Measurements from ENCODE around the gene NAPB.

Gene NAPB

DNA sequence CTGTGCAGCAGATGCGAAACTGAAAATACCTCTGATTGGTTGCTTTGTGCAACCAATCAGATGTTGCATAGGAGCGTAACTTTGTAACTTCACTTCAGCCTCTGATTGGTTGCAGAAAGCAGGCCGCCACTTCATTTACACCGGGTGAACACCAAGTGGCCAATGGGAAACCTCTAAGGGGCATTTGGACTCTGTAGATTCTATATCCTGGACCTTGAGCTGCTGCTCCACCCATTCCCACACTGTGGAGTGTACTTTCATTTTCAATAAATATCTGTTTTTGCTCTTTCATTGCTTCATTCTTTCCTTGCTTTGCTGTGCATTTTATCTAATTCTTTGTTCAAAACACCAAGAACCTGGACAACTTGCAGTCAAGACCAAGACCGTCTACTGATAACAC is 84.8 kb downstream of the NAPB start:
- DNase-seq (ENCODE audit: low spot score) = no peak
- in situ Hi-C loops (cut with MboI; ENCODE audit: low pct_unique_long_range_greater_than_20kb, low sequenced_read_pairs, unreplicated experiment) = loop anchor here (25.0 kb wide), 1 partner anchor 274 kb away; no protein-coding TSS in a partner anchor
- no peak for TF ChIP-seq CTCF (IDR thresholded peaks at IDR 0.05; ENCODE audit: extremely low read depth, insufficient read depth, missing control alignments)

DNA sequence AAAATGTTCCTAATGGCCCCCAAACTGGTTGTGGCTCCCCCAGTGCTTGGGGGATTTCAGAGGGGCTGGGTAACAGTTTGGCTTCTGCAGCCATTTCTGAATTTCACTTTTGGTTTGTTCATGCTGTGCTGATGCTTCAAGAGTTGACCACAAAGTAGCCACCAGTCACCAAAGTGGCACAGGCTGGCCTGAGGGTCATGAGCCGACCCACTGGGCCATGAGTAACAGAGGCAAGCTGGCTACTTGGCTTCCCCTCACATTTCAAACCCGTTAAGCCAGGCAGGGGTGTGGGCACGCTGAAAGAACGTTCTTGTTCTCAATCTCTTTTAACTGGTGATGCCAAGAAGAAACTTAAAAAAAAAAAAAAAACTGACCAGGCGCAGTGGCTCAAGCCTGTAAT is 85.8 kb downstream of the NAPB start:
- DNase-seq (ENCODE audit: low spot score) = no peak
- in situ Hi-C loops (cut with MboI; ENCODE audit: low pct_unique_long_range_greater_than_20kb, low sequenced_read_pairs, unreplicated experiment) = loop anchor here (25.0 kb wide), 1 partner anchor 273 kb away; no protein-coding TSS in a partner anchor
- no peak for TF ChIP-seq CTCF (IDR thresholded peaks at IDR 0.05; ENCODE audit: extremely low read depth, insufficient read depth, missing control alignments)

GRCh38 chr20:23334111-23334510 is 87.2 kb downstream of the NAPB start:
- DNase-seq (ENCODE audit: low spot score) = no peak
- no peak for TF ChIP-seq CTCF (IDR thresholded peaks at IDR 0.05; ENCODE audit: extremely low read depth, insufficient read depth, missing control alignments)
- in situ Hi-C loops (cut with MboI; ENCODE audit: low pct_unique_long_range_greater_than_20kb, low sequenced_read_pairs, unreplicated experiment) = loop anchor here (25.0 kb wide), 1 partner anchor 272 kb away; no protein-coding TSS in a partner anchor

- no peak for DNase-seq (ENCODE audit: low spot score)
- in situ Hi-C loops (cut with MboI; ENCODE audit: low pct_unique_long_range_greater_than_20kb, low sequenced_read_pairs, unreplicated experiment) = loop anchor here (25.0 kb wide), 1 partner anchor 270 kb away; no protein-coding TSS in a partner anchor
- TF ChIP-seq CTCF (IDR thresholded peaks at IDR 0.05; ENCODE audit: extremely low read depth, insufficient read depth, missing control alignments) = no peak
Observed at GRCh38 chr20:23332467-23332866, 88.8 kb downstream of the NAPB start.

DNA sequence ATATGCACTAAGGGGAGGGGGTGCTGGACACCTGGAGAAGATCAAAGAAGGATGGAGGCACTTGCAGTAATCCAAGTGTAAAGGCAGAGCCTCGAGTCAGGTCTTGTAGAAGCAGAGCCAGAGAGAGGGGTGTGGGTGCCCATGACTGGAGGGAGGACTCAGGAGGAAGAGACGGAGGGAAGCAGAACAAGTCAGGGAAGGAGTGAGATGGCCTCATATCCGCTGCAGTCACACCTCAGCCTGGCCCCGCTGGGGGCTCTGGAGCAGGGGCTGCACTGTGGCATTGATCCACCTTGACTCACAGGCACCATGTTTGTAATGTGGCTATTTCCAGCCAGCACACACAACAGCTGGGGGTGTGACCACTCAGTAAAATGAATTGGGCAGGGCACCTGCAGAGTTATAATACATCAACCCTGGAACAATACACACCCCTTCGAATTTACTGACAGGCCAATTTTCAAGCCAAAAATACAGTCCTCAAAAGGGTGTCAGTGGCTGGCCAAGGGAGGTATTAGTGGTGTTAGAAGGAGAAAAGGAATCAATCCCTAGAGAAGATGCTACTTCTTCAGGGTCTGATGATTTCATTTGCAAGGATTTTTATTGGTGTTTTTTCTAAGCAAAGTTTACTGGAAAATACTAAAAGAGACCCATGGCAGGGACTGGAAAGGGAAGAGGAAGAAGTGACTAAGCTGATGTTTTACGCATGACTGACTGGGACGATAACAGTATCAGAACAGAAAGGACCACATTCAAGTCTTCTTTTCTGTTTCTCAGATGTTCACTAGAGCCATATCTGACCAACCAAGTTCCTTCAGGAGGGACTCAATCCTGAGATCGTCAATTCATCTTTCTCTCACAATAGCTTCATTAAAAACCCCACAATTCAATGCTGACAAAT is 89.6 kb downstream of the NAPB start:
- DNase-seq (ENCODE audit: low spot score) = no peak
- no peak for TF ChIP-seq CTCF (IDR thresholded peaks at IDR 0.05; ENCODE audit: extremely low read depth, insufficient read depth, missing control alignments)
- in situ Hi-C loops (cut with MboI; ENCODE audit: low pct_unique_long_range_greater_than_20kb, low sequenced_read_pairs, unreplicated experiment) = loop anchor here (25.0 kb wide), 1 partner anchor 269 kb away; no protein-coding TSS in a partner anchor

DNA sequence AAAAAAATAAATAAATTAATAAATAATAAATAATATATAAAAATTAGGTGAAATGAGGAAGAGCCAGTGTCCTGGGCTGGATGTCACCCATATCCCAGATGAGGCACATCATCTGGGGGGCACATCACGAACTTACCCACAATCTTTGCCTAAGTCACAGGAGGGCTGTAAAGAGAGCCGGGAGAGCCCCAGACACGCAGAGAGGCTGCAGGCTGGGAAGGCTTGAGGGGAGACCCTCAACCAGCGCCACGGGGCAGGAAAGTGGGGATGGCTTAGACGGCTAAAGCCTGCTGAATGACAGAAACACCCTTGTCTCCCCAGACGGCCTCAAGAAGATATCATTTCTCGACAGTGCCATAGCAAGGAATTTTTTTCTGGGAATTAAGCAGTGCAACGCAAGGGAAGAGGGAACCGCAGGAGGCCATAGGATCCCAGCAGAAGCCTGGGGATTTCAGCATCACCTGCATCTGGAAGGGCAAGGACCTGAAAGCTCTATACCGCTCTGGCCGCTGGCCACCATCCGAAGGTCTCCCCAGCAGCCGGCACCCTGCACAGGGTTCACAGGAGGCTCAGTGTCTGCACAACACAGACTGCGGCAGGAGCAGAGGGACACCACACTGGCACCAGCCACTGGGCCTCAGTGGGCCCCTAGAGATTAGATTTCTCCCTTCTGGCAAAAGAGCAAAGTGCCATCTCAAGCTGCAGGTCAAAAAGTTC is 93.5 kb downstream of the NAPB start:
- in situ Hi-C loops (cut with MboI; ENCODE audit: low pct_unique_long_range_greater_than_20kb, low sequenced_read_pairs, unreplicated experiment) = loop anchor here (25.0 kb wide), 1 partner anchor 265 kb away; no protein-coding TSS in a partner anchor
- TF ChIP-seq CTCF (IDR thresholded peaks at IDR 0.05; ENCODE audit: extremely low read depth, insufficient read depth, missing control alignments) = no peak
- no peak for DNase-seq (ENCODE audit: low spot score)

Data from GM13977 (cell line).